Activated CD8-positive, alpha-beta memory T cell treated with anti-CD3 and anti-CD28 coated beads, Interleukin-2, amount 50 U/mL, for 1 hour (primary cell): ENCODE results near the gene LMBRD1.
"Not testable (repeated sequence)": the region's sequence is repeated elsewhere in the genome, so short reads cannot be mapped to it uniquely, and the experiment has no call there.

Source experiments
- DNase-seq: peaks from one replicate; pipeline ENCODE4 v3.0.0-alpha.2; 2020; ENCODE audit errors: extremely low read depth

The LMBRD1 gene

GRCh38 chr6:69732640-69733039, 64.2 kb downstream of the LMBRD1 start:
- DNase-seq: no peak

GRCh38 chr6:69732045-69732444, 64.8 kb downstream of the LMBRD1 start:
- no peak for DNase-seq

GRCh38 chr6:69729870-69730449, 66.8 kb downstream of the LMBRD1 start:
- DNase-seq: no peak

GRCh38 chr6:69722683-69723082, 74.1 kb downstream of the LMBRD1 start:
- DNase-seq: no peak

GRCh38 chr6:69719602-69720193, 77.1 kb downstream of the LMBRD1 start:
- DNase-seq: no peak

GRCh38 chr6:69706724-69707123, 90.1 kb downstream of the LMBRD1 start:
- DNase-seq: no peak

- DNase-seq: no peak
These were observed 90.9 kb downstream of the LMBRD1 start for GRCh38 chr6:69705954-69706353.

- DNase-seq: no peak
These were observed 91.9 kb downstream of the LMBRD1 start for GRCh38 chr6:69704916-69705315.

- no peak for DNase-seq
These were observed 97.2 kb downstream of the LMBRD1 start for GRCh38 chr6:69699655-69700054.

- DNase-seq: no peak
These were observed 100.5 kb downstream of the LMBRD1 start for GRCh38 chr6:69696273-69696672.

GRCh38 chr6:69693762-69694161, 103.0 kb downstream of the LMBRD1 start:
- DNase-seq: no peak

- no peak for DNase-seq
These were observed 105.8 kb downstream of the LMBRD1 start for GRCh38 chr6:69690986-69691385.

- no peak for DNase-seq
These were observed 116.5 kb downstream of the LMBRD1 start for GRCh38 chr6:69680302-69680701.

GRCh38 chr6:69673298-69673697, 123.5 kb downstream of the LMBRD1 start:
- DNase-seq: no peak

GRCh38 chr6:69668916-69669315, 127.9 kb downstream of the LMBRD1 start:
- DNase-seq: no peak

- DNase-seq: not testable (repeated sequence)
These were observed 130.0 kb downstream of the LMBRD1 start for GRCh38 chr6:69666779-69667178.

GRCh38 chr6:69665437-69665836, 131.4 kb downstream of the LMBRD1 start:
- DNase-seq: no peak

GRCh38 chr6:69664551-69664950, 132.3 kb downstream of the LMBRD1 start:
- DNase-seq: no peak

GRCh38 chr6:69663215-69663614, 133.6 kb downstream of the LMBRD1 start:
- no peak for DNase-seq

GRCh38 chr6:69650703-69651102, 146.1 kb downstream of the LMBRD1 start:
- DNase-seq: no peak

- DNase-seq: no peak
These were observed 149.1 kb downstream of the LMBRD1 start for GRCh38 chr6:69647726-69648125.

- no peak for DNase-seq
These were observed 153.1 kb downstream of the LMBRD1 start for GRCh38 chr6:69643688-69644087.

- DNase-seq: no peak
These were observed 163.9 kb downstream of the LMBRD1 start for GRCh38 chr6:69632932-69633331.
